Skin of body (tissue), 2 donors: Measurements from ENCODE around the gene TMTC3. TPM values are rescaled to one million over a fixed set of nuclear protein-coding genes. Genes with fewer than 3 reads are reported as not detected.

Experiments
- DNase-seq: peaks from one replicate; lab custom pipeline; 2025; lab: John Stamatoyannopoulos, UW
- total RNA-seq: library from RNA; depleted of rRNA; stranded (reverse); fragments of >200 nt; gene quantifications from one replicate; pipeline ENCODE4 v1.2.3, GENCODE V29; 2014

The TMTC3 gene
- total RNA-seq, 1 donor from 2014 or later = 38.0 TPM

- no peak for DNase-seq
Observed at GRCh38 chr12:88225776-88226175, 83.7 kb downstream of the TMTC3 start.

- DNase-seq = no peak
Observed at GRCh38 chr12:88227263-88227662, 85.2 kb downstream of the TMTC3 start.

- no peak for DNase-seq
Observed at GRCh38 chr12:88227871-88228270, 85.8 kb downstream of the TMTC3 start.

GRCh38 chr12:88228720-88229119 lies 86.6 kb downstream of the TMTC3 start:
- no peak for DNase-seq

GRCh38 chr12:88230271-88230670 lies 88.2 kb downstream of the TMTC3 start:
- DNase-seq = no peak

- no peak for DNase-seq
Observed at GRCh38 chr12:88235183-88235833, 93.2 kb downstream of the TMTC3 start.

- no peak for DNase-seq
Observed at GRCh38 chr12:88237954-88238353, 95.8 kb downstream of the TMTC3 start.

- DNase-seq = no peak
Observed at GRCh38 chr12:88238406-88238805, 96.3 kb downstream of the TMTC3 start.

- DNase-seq = no peak
Observed at GRCh38 chr12:88241862-88242570, 99.9 kb downstream of the TMTC3 start.

GRCh38 chr12:88242571-88242925 lies 100.4 kb downstream of the TMTC3 start:
- DNase-seq = no peak

GRCh38 chr12:88242939-88243338 lies 100.8 kb downstream of the TMTC3 start:
- no peak for DNase-seq

GRCh38 chr12:88243982-88244381 lies 101.9 kb downstream of the TMTC3 start:
- DNase-seq = no peak

- DNase-seq = no peak
Observed at GRCh38 chr12:88245905-88246304, 103.8 kb downstream of the TMTC3 start.

GRCh38 chr12:88247241-88247643 lies 105.1 kb downstream of the TMTC3 start:
- DNase-seq = no peak

GRCh38 chr12:88248606-88249005 lies 106.5 kb downstream of the TMTC3 start:
- DNase-seq = no peak

Other genes with a start within 250 kb of the TMTC3 start
- gene C12orf50, start 112.9 kb upstream of the TMTC3 start, total RNA-seq = not detected
- 19.3 TPM for gene CEP290, start 219 bp upstream of the TMTC3 start, total RNA-seq